Mesendoderm (in vitro differentiated cells): ENCODE measurements around the gene NEK6.

Source experiments
- DNase-seq: peaks from one replicate; pipeline ENCODE4 v3.0.0; 2013
- H2AK5ac ChIP-seq: 2 replicates; pipeline ENCODE4 v1.6.1; 2013; ENCODE audit warnings: low read length, inconsistent platforms
- H2BK120ac ChIP-seq: 2 replicates; pipeline ENCODE4 v1.6.1; 2013; ENCODE audit warnings: low read depth, mild to moderate bottlenecking, low read length, moderate library complexity, mixed read lengths
- H2BK15ac ChIP-seq: replicated peaks from 2 replicates; pipeline ENCODE4 v1.6.1; 2013; ENCODE audit warnings: low read depth, mild to moderate bottlenecking, moderate library complexity
- H2BK5ac ChIP-seq: 2 replicates; pipeline ENCODE4 v1.6.1; 2013; ENCODE audit warnings: low read length, inconsistent platforms
- H3K18ac ChIP-seq: 2 replicates; pipeline ENCODE4 v1.6.1; 2013; ENCODE audit warnings: mild to moderate bottlenecking, low read length, mixed read lengths
- H3K23ac ChIP-seq: one replicate; pipeline ENCODE4 v1.6.1; 2013; ENCODE audit warnings: low read length
- H3K27ac ChIP-seq: 2 replicates; pipeline ENCODE4 v1.5.1; 2013; ENCODE audit warnings: low read depth, mild to moderate bottlenecking, inconsistent platforms, low read length, moderate library complexity
- H3K27me3 ChIP-seq: 2 replicates; pipeline ENCODE4 v1.6.1; 2013; ENCODE audit warnings: low read length, control low read depth, mild to moderate bottlenecking, inconsistent platforms; ENCODE audit not compliant: insufficient read depth, poor library complexity
- H3K36me3 ChIP-seq: 2 replicates; pipeline ENCODE4 v1.6.1; 2013; ENCODE audit warnings: low read length, inconsistent platforms; ENCODE audit not compliant: control insufficient read depth, insufficient read depth
- H3K4ac ChIP-seq: one replicate; pipeline ENCODE4 v1.6.1; 2013; ENCODE audit warnings: low read depth, mild to moderate bottlenecking, low read length, moderate library complexity
- H3K4me1 ChIP-seq: 2 replicates; pipeline ENCODE4 v1.6.1; 2013; ENCODE audit warnings: low read depth, low read length, inconsistent platforms; ENCODE audit not compliant: control insufficient read depth
- H3K4me2 ChIP-seq: 2 replicates; pipeline ENCODE4 v1.6.1; 2013; ENCODE audit warnings: low read length
- H3K4me3 ChIP-seq: 2 replicates; pipeline ENCODE4 v1.5.1; 2013; ENCODE audit warnings: mild to moderate bottlenecking, low read length
- H3K56ac ChIP-seq: one replicate; pipeline ENCODE4 v1.6.1; 2013; ENCODE audit warnings: low read length
- H3K79me1 ChIP-seq: 2 replicates; pipeline ENCODE4 v1.6.1; 2013; ENCODE audit warnings: low read length, inconsistent platforms
- H3K79me2 ChIP-seq: 2 replicates; pipeline ENCODE4 v1.6.1; 2013; ENCODE audit warnings: mild to moderate bottlenecking, low read length; ENCODE audit not compliant: control insufficient read depth, insufficient read depth
- H3K9ac ChIP-seq: 2 replicates; pipeline ENCODE4 v1.6.1; 2013; ENCODE audit warnings: low read length, inconsistent platforms
- H4K5ac ChIP-seq: one replicate; pipeline ENCODE4 v1.6.1; 2013; ENCODE audit warnings: low read length
- H4K8ac ChIP-seq: one replicate; pipeline ENCODE4 v1.6.1; 2013; ENCODE audit warnings: low read depth, mild to moderate bottlenecking, control low read depth, low read length, moderate library complexity
- WGBS: extraction: QIAGEN DNeasy Blood & Tissue Kit; methylation state at CpG from one replicate; pipeline ENCODE4 v1.1.7; 2013; ENCODE audit warnings: low lambda C conversion rate, missing lambda C conversion rate; ENCODE audit not compliant: insufficient coverage; ENCODE audit errors: extremely low coverage; 5-methylcytosine and 5-hydroxymethylcytosine counted together

Gene NEK6

GRCh38 chr9:124386201-124386600 lies 128.5 kb downstream of the NEK6 start:
- H3K79me2 ChIP-seq, result peaks cover 28% of the 10 kb centered on the region

GRCh38 chr9:124388275-124389048 lies 130.7 kb downstream of the NEK6 start:
- no peak for DNase-seq
- no peak overlapping the region for H3K18ac ChIP-seq
- H3K4me3 ChIP-seq, result no peak overlapping the region
- no peak overlapping the region for H3K4ac ChIP-seq
- H4K5ac ChIP-seq, result no peak overlapping the region
- no peak overlapping the region for H2BK15ac ChIP-seq
- H3K79me1 ChIP-seq, result peaks cover 27% of the 10 kb centered on the region
- H3K9ac ChIP-seq, result no peak overlapping the region
- no peak overlapping the region for H3K56ac ChIP-seq
- H3K4me2 ChIP-seq, result no peak overlapping the region
- peaks cover 38% of the 10 kb centered on the region for H3K79me2 ChIP-seq
- no peaks in the 10 kb centered on the region for H3K27me3 ChIP-seq
- no peak overlapping the region for H3K27ac ChIP-seq
- H3K36me3 ChIP-seq, result no peaks in the 10 kb centered on the region
- H2BK120ac ChIP-seq, result no peak overlapping the region
- peaks cover 17% of the 10 kb centered on the region for H3K4me1 ChIP-seq
- no CpG with 5 or more reads among the region's 12 CpGs for WGBS
- H3K23ac ChIP-seq, result no peak overlapping the region
- no peak overlapping the region for H2AK5ac ChIP-seq
- H4K8ac ChIP-seq, result no peak overlapping the region
- H2BK5ac ChIP-seq, result no peak overlapping the region

More at GRCh38 chr9:124386201-124386600, 128.5 kb downstream of the NEK6 start:
- Histone ChIP-seq H3K56ac (no peak overlapping the region), H4K8ac (no peak overlapping the region), H2BK120ac (no peak overlapping the region), H2BK15ac (no peak overlapping the region), H3K27ac (no peak overlapping the region), H3K4me2 (no peak overlapping the region), H3K4ac (no peak overlapping the region), H2AK5ac (no peak overlapping the region), H3K9ac (no peak overlapping the region), H3K4me1 (peaks cover 12% of the 10 kb centered on the region), H3K27me3 (no peaks in the 10 kb centered on the region), H3K36me3 (no peaks in the 10 kb centered on the region), H3K23ac (no peak overlapping the region), H4K5ac (no peak overlapping the region), H3K4me3 (no peak overlapping the region), H2BK5ac (no peak overlapping the region), H3K18ac (no peak overlapping the region), H3K79me1 (peaks cover 23% of the 10 kb centered on the region)
- no peak for DNase-seq
- WGBS, result no CpG with 5 or more reads among the region's 3 CpGs

- Histone ChIP-seq H3K56ac (no peak overlapping the region), H2BK120ac (no peak overlapping the region), H3K23ac (no peak overlapping the region), H3K18ac (no peak overlapping the region), H3K4me3 (no peak overlapping the region), H2BK15ac (no peak overlapping the region), H3K79me2 (peaks cover 41% of the 10 kb centered on the region), H3K27me3 (no peaks in the 10 kb centered on the region), H4K5ac (no peak overlapping the region), H3K79me1 (peaks cover 27% of the 10 kb centered on the region), H3K36me3 (no peaks in the 10 kb centered on the region), H3K4me1 (peaks cover 17% of the 10 kb centered on the region), H3K4ac (no peak overlapping the region), H3K27ac (no peak overlapping the region), H4K8ac (no peak overlapping the region), H3K4me2 (no peak overlapping the region), H2BK5ac (no peak overlapping the region), H2AK5ac (no peak overlapping the region), H3K9ac (no peak overlapping the region)
- DNase-seq, result no peak
- no CpG with 5 or more reads among the region's 7 CpGs for WGBS
Observed at GRCh38 chr9:124389146-124389939, 131.6 kb downstream of the NEK6 start.

GRCh38 chr9:124390794-124391658 lies 133.3 kb downstream of the NEK6 start:
- Histone ChIP-seq H3K79me1 (peaks cover 31% of the 10 kb centered on the region), H4K8ac (no peak overlapping the region), H3K27me3 (no peaks in the 10 kb centered on the region), H3K36me3 (no peaks in the 10 kb centered on the region), H3K27ac (no peak overlapping the region), H3K4me1 (peaks cover 17% of the 10 kb centered on the region), H4K5ac (no peak overlapping the region), H3K4ac (no peak overlapping the region), H3K4me3 (no peak overlapping the region), H3K56ac (no peak overlapping the region), H2BK15ac (no peak overlapping the region), H3K18ac (no peak overlapping the region), H3K4me2 (no peak overlapping the region), H2BK5ac (no peak overlapping the region), H3K9ac (no peak overlapping the region), H2AK5ac (no peak overlapping the region), H2BK120ac (no peak overlapping the region), H3K23ac (no peak overlapping the region), H3K79me2 (peaks cover 46% of the 10 kb centered on the region)
- no peak for DNase-seq
- no CpG with 5 or more reads among the region's 9 CpGs for WGBS

DNA sequence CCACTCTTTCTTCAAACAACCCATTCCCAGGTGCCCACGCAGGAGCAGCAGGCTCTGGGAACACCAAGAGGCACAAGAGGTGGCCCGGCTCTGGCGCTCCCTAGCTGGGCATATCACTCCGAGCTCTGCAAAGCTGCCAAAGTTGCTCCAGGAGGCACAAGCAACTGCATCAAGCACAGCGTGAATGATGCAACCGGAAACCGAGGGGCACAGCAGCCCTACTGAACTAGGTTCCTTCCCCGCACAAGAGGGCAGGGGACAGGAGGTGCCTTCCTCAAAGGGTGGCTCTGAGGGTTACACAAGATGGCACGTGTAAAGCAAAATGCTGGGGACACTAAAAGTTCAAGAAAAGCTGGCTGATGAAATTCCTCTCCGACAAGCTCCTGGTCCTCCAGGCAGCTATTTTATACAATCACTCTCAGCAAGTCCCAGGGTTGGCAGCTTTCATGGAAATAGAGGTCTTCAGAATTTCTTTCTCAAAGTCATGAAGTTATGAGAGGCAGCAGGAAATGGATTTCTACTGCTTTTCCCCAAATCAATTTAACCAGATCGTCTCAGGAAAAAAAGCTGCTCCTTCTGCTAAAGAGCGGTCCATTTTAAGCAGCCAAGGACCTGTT lies 134.6 kb downstream of the NEK6 start:
- Histone ChIP-seq H2AK5ac (no peak overlapping the region), H3K23ac (no peak overlapping the region), H3K27me3 (no peaks in the 10 kb centered on the region), H3K4ac (no peak overlapping the region), H2BK15ac (no peak overlapping the region), H3K4me3 (no peak overlapping the region), H4K8ac (no peak overlapping the region), H2BK5ac (no peak overlapping the region), H3K27ac (no peak overlapping the region), H3K36me3 (no peaks in the 10 kb centered on the region), H3K79me1 (peaks cover 35% of the 10 kb centered on the region), H3K56ac (peak overlapping the region; percentile 25), H2BK120ac (no peak overlapping the region), H3K79me2 (peaks cover 51% of the 10 kb centered on the region), H3K4me2 (no peak overlapping the region), H4K5ac (no peak overlapping the region), H3K4me1 (peaks cover 13% of the 10 kb centered on the region), H3K9ac (no peak overlapping the region), H3K18ac (no peak overlapping the region)
- no peak for DNase-seq
- no CpG with 5 or more reads among the region's 12 CpGs for WGBS
